ENCODE measurements around the gene UNCX.
A peak's percentile ranks its signal among the peaks of the same experiment; 100 is the strongest.

DNA sequence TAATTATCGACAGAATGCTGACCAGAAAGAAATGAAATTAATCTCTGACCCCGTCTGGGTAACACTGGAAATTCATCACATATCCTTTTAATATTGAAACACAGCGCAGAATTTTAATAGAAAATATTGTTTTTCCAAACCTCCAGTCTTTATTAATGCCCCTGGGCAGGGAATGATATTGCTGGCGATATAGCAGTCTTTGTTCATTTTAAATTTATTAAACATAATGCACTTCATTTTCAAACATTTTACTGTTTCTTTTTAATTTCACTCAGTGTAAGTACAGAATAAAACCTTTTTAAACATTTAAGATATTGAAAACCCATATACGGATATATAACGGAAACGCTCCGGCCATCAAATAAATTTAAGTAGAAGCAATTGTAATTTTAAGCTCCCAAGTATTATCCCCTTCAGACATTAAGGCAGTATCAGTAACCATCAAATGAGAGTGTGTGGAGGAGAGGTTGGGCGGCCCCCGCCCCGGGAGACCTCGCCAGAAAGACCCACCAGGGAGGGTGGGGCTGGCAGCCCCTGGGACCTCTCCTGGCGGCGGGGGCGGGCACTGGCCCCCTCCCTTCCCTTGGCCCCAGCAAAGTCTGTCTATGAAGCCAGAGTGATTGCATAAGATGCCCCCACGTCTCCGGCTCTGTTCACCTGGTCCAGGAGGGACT is 10.8 kb downstream of the UNCX start:
- TF ChIP-seq, protein P1, sequence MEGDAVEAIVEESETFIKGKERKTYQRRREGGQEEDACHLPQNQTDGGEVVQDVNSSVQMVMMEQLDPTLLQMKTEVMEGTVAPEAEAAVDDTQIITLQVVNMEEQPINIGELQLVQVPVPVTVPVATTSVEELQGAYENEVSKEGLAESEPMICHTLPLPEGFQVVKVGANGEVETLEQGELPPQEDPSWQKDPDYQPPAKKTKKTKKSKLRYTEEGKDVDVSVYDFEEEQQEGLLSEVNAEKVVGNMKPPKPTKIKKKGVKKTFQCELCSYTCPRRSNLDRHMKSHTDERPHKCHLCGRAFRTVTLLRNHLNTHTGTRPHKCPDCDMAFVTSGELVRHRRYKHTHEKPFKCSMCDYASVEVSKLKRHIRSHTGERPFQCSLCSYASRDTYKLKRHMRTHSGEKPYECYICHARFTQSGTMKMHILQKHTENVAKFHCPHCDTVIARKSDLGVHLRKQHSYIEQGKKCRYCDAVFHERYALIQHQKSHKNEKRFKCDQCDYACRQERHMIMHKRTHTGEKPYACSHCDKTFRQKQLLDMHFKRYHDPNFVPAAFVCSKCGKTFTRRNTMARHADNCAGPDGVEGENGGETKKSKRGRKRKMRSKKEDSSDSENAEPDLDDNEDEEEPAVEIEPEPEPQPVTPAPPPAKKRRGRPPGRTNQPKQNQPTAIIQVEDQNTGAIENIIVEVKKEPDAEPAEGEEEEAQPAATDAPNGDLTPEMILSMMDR (optimal IDR thresholded peaks at IDR 0.05 in 1 of 3, IDR thresholded peaks at IDR 0.05 in 1 of 3, conservative IDR thresholded peaks at IDR 0.05 in 1 of 3; ENCODE audit: extremely low read depth in 1 of 3, insufficient read depth in 2 of 3, low read length in 3 of 3) = no peak
- peak; percentile 14 for TF ChIP-seq EZH2 (IDR thresholded peaks at IDR 0.05; ENCODE audit: low read length)

All from keratinocyte (primary cell).